ENCODE data around the gene IPO13. TPM values are rescaled to one million over a fixed set of nuclear protein-coding genes. Genes with fewer than 3 reads are reported as not detected.

Gene IPO13
- total RNA-seq, 1 donor from 2014 or later = 8.6 TPM

DNA sequence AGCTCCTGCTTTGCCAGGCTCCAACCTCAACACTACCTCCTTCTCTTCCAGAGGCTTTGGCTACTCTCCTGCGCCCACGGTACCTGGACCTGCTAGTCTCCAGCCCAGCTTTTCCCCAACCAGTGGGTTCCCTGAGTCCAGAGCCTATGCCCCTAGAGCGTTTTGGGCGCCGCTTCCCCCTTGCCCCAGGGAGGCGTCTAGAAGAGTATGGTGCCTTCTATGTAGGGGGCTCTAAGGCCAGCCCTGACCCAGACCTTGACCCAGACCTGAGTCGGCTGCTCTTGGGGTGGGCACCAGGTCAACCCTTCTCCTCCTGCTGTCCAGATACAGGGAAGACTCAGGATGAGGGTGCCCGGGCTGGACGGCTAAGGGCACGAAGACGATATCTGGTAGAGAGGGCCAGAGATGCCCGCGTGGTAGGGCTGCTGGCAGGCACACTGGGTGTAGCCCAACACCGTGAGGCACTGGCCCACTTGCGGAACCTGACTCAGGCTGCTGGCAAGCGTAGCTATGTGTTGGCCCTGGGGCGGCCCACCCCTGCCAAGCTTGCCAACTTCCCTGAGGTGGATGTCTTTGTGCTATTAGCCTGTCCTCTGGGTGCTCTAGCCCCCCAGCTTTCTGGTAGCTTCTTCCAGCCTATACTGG, 24.7 kb downstream of the IPO13 start:
- no peak for DNase-seq (ENCODE audit: low read depth, low spot score)

DNA sequence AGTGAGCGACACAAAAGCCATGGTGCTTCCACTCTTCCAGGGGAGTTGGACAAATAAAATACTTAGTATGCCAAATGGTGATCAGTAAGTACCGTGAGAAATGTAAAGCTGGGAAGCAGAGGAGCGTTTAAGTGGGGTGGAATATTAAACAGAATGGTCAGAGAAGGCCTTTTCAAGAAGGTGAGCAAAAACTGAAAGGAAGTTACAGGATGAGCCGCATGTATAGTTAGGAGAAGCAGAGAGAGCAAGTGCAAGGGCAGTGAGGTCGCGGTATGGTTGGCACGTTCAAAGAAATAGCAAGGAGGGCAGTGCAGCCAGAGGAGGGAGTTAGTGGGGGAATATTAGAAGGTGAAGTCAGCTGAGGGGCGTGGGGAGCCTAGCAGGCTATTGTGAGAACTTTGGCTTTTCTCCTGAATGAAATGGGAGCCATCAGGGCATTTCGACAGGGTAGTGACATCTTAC, 27.3 kb downstream of the IPO13 start:
- DNase-seq (ENCODE audit: low read depth, low spot score) = no peak

DNA sequence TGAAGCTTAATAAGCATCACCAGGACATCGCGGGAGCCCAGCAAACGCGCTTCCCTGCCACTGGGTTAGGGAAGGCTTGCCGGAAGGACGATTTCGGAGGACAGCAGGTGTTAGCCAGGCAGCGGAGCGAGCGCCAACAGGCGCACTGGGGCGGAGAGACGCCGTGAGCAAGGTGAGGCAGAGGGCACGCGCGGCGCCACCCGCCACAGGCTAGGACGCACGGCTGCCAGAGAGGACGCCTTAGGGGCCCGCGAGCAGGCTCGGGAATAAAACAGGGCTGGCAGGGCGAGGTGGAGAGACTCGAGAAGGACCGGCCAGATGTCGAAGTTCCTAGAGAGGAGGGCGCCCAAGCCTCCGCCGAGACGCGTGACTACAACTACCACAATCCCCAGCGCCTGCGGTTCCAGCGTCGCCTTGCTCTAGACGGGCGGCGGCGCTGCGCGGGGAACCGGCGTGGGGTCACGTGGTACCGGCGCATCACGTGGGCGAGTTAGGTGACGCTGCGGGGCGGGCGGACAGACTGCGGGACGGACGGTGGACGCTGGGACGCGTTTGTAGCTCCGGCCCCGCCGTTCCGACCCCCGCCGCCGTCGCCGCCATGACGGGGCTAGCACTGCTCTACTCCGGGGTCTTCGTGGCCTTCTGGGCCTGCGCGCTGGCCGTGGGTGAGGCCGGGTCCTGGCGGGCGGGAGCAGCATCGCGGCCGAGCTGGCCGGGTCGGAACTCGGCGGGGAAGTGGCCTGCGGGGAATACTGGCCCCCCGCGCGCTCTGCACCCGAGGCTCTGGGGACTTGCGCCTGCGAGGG, 27.9 kb downstream of the IPO13 start, which contains the start of gene ATP6V0B:
TSS of gene ATP6V0B (plus strand) at position 518 of the 806 bp plus-strand sequence. CDS start at position 599, 81 bp downstream.
- peak; percentile 71 for DNase-seq (ENCODE audit: low read depth, low spot score)

DNA sequence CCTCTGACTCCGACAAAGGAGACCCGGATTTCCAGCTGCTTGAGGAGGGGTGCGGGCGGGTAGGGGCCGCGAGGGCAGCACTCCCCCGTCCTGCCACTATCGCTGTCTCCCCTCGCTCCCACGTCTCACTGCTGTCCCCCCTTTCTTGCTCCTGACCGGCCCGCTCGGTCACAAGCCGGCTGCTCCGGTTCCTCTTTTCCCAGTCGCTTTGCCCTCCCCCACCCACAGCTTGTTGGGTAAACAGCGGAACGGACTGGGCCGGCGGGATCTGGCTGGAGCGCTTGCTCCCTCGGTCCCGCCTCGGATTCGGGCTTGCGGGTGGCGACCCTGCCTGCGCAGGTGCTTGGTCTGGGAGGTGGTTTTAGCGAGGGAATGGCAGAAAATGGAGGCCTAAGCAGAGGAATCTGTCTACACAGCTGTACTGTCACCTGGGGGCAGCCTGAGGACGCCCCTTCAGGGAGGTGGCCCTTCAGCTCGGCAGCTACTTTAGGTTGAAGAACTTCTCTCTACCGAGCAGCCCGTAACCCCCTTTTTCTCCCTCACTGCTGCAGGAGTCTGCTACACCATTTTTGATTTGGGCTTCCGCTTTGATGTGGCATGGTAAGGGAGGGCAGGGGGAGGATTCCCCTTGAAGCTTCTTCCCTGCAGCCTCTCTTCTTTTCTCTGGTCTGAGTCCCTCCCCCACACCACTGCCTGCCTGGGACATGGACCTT, 28.7 kb downstream of the IPO13 start:
- no peak for DNase-seq (ENCODE audit: low read depth, low spot score)

GRCh38 chr1:43976045-43976444, 29.3 kb downstream of the IPO13 start:
- DNase-seq (ENCODE audit: low read depth, low spot score) = no peak

DNA sequence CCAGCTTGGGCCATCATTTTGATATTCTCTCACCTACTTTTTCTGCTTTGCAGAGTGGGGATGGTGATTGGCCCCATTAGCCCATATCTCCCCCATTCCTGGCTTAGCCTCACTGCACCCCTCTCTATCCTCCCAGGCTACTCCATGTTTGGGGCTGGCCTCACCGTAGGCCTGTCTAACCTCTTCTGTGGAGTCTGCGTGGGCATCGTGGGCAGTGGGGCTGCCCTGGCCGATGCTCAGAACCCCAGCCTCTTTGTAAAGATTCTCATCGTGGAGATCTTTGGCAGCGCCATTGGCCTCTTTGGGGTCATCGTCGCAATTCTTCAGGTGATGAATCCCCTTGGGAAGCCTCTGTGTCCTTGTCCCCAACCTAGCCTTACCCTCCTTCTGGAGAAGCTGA, 30.1 kb downstream of the IPO13 start:
- no peak for DNase-seq (ENCODE audit: low read depth, low spot score)

- DNase-seq (ENCODE audit: low read depth, low spot score) = no peak
These were observed 30.9 kb downstream of the IPO13 start for GRCh38 chr1:43977376-43978263.

DNA sequence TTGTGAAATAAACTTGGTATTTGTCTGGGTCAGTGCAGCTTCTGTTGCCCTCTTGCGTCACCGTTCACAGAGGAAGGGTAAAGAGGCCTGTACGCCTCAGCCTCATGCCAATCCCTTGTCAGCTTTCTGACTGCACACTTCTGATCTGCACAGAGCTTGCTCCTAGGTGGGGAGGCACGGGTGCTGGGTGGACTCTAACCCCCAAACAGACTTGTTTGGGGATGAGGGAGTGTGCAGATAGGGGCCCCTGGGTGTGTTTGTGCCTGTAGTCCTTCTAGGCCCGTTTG, 31.5 kb downstream of the IPO13 start:
- DNase-seq (ENCODE audit: low read depth, low spot score) = no peak

- no peak for DNase-seq (ENCODE audit: low read depth, low spot score)
These were observed 32.0 kb downstream of the IPO13 start, which contains the start of gene B4GALT2 for GRCh38 chr1:43978551-43979260. Gene B4GALT2 (plus strand): TSS chr1:43979210. CDS start chr1:43981161, 1,951 bp downstream.

- no peak for DNase-seq (ENCODE audit: low read depth, low spot score)
These were observed 32.4 kb downstream of the IPO13 start for GRCh38 chr1:43979261-43979527.

DNA sequence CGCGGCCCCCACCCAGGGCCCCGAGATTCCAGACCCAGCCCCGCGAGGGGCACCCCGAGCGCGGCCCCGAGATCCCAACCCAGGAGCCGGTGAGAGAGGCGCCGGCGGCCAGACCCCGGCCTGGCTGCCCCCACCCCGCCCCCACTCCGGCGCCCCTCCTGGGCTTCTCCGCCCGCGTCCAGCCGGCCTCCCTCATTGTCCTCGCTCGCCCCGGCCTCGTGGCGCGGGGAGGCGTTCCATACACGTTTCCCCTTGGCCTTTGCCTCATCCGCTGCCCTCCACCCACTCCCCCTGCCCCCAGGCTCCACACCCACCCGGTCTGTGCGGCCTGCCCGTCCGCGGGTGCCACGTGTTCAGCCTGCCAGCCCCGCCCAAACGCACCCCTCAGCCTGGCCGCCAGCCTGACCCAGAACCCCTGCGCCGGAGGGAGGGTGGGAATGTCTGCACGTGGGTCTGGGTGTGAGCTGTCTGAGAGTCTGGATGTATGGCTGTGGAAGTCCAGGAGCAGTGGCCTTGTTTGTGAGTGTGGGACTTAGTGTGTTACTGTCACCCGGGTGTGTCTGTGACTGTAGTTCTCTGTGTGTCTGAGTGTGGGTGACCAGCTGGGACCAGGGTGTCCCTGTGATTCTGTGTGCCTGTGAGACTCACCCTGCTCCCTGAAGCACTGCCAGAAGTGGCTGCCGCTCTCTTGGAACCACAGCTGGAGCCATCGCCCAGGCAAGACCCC, 32.9 kb downstream of the IPO13 start:
- no peak for DNase-seq (ENCODE audit: low read depth, low spot score)

- no peak for DNase-seq (ENCODE audit: low read depth, low spot score)
These were observed 33.7 kb downstream of the IPO13 start for GRCh38 chr1:43980255-43981134.

GRCh38 chr1:43981135-43981491, 34.4 kb downstream of the IPO13 start:
- no peak for DNase-seq (ENCODE audit: low read depth, low spot score)

DNA sequence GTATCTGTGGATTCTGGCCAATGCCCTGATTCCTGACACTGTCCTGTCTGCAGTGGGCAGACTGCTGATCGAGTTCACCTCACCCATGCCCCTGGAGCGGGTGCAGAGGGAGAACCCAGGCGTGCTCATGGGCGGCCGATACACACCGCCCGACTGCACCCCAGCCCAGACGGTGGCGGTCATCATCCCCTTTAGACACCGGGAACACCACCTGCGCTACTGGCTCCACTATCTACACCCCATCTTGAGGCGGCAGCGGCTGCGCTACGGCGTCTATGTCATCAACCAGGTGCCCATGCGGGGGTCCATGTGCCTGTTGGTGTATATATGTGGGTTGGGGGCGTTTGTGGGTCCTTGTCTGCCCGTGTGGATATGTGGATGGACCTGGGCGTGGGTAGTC, 34.9 kb downstream of the IPO13 start:
- DNase-seq (ENCODE audit: low read depth, low spot score) = no peak

DNA sequence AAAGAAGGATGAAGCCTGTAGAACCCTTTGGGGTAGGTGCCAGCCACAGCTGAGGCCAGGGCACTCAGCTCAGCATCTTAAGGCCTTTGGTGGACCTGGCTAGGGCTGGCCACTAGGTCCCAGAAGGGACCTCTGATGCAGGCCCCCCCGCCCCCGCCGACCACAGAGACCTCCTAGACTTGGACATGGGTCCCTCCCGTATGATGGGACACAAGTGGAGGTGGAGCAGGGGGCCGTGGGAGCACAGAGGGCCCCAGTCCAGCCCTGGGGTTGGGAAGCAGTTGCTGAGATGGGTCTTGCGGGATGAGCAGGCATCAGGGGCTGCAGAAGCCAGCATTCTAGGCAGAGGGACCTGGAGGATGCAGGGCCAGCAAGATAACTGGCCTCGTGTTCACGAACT, 35.5 kb downstream of the IPO13 start:
- DNase-seq (ENCODE audit: low read depth, low spot score) = no peak

DNA sequence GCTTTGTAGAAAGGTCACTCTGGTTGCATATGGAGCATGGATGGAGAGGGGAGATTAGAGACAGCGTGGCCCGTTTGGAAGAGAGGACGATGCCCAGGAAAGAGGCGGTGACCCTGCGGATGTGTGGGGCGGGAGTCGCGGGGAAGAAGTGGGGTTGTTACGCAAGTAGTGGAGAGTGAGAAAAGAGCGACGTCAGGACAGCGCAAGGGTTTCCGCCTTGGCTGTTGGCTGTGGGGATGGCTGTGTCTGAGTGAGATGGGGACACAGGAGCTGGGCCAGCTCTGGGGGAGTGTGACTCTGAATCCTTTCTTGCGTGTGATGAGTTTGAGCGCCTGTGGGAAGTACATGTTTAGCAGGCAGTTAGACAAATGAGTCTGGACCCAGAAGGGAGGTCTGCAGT, 36.1 kb downstream of the IPO13 start:
- DNase-seq (ENCODE audit: low read depth, low spot score) = no peak

GRCh38 chr1:43983253-43983899, 36.6 kb downstream of the IPO13 start:
- no peak for DNase-seq (ENCODE audit: low read depth, low spot score)

DNA sequence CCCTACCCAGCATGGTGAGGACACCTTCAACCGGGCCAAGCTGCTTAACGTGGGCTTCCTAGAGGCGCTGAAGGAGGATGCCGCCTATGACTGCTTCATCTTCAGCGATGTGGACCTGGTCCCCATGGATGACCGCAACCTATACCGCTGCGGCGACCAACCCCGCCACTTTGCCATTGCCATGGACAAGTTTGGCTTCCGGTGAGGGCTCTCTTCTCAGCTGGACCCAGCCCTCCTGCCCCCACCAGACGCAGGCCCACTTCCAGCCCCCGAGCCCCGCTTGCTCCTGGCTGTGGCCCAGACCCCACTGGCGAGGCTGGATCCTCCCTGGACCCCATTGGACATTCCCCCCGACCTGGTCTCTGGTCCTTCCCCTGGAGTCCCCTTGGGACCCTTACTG, 38.1 kb downstream of the IPO13 start:
- DNase-seq (ENCODE audit: low read depth, low spot score) = no peak

All from pulmonary artery endothelial cell (primary cell).